Stomach smooth muscle (tissue), 2 donors: Measurements from ENCODE around the gene CCNJ.
"Not testable (repeated sequence)": the region's sequence is repeated elsewhere in the genome, so short reads cannot be mapped to it uniquely, and the experiment has no call there.

Source experiments
- H3K27ac ChIP-seq: one replicate; pipeline ENCODE4 v1.7.0; 2013; ENCODE audit warnings: mild to moderate bottlenecking, low read length, inconsistent platforms
- H3K27me3 ChIP-seq, 2 donors: one replicate each; pipeline ENCODE4 v1.7.0; 2013; ENCODE audit warnings: low read length in 2 of 2; ENCODE audit not compliant: insufficient read depth in 2 of 2, control insufficient read depth in 1 of 2
- H3K36me3 ChIP-seq, 2 donors: one replicate each; pipeline ENCODE4 v1.7.0; 2013; ENCODE audit warnings: low read length in 2 of 2; ENCODE audit not compliant: control insufficient read depth in 2 of 2, insufficient read depth in 2 of 2
- H3K4me1 ChIP-seq: one replicate; pipeline ENCODE4 v1.7.0; 2013; ENCODE audit warnings: low read length; ENCODE audit not compliant: control insufficient read depth, insufficient read depth
- H3K4me3 ChIP-seq, 2 donors: one replicate each; pipeline ENCODE4 v1.7.0; 2013; ENCODE audit warnings: low read length in 2 of 2
- H3K9ac ChIP-seq, 2 donors: one replicate each; pipeline ENCODE4 v1.7.0; 2013; ENCODE audit warnings: low read length in 2 of 2, mild to moderate bottlenecking in 1 of 2
- H3K9me3 ChIP-seq, 2 donors: one replicate each; pipeline ENCODE4 v1.7.0; 2013; ENCODE audit warnings: low read length in 2 of 2; ENCODE audit not compliant: control insufficient read depth in 2 of 2
- donor health status: healthy.
- donor health status: Pancreatic carcinoma.

CCNJ gene

GRCh38 chr10:96034625-96035024 is 8.8 kb upstream of the CCNJ start:
- Histone ChIP-seq H3K36me3 (no peaks in the 10 kb centered on the region), H3K4me1 (no peaks in the 10 kb centered on the region), H3K27me3 (no peaks in the 10 kb centered on the region), H3K9me3 (no peaks in the 10 kb centered on the region), H3K4me3 (no peak overlapping the region), H3K27ac (no peak overlapping the region), H3K9ac (no peak overlapping the region)

- H3K4me1 ChIP-seq: peaks cover 5% of the 10 kb centered on the region
- H3K27ac ChIP-seq: no peak overlapping the region
- no peaks in the 10 kb centered on the region for H3K36me3 ChIP-seq
- H3K9ac ChIP-seq: no peak overlapping the region
- H3K4me3 ChIP-seq: no peak overlapping the region
- H3K9me3 ChIP-seq: no peaks in the 10 kb centered on the region
- H3K27me3 ChIP-seq: no peaks in the 10 kb centered on the region
Measured at GRCh38 chr10:96038476-96039387, 4.7 kb upstream of the CCNJ start.

- H3K4me3 ChIP-seq: no peak overlapping the region
- no peaks in the 10 kb centered on the region for H3K9me3 ChIP-seq
- H3K27ac ChIP-seq: no peak overlapping the region
- no peaks in the 10 kb centered on the region for H3K36me3 ChIP-seq
- H3K4me1 ChIP-seq: peaks cover 9% of the 10 kb centered on the region
- H3K27me3 ChIP-seq: no peaks in the 10 kb centered on the region
- H3K9ac ChIP-seq: no peak overlapping the region
Measured at GRCh38 chr10:96041146-96041545, 2.2 kb upstream of the CCNJ start.

GRCh38 chr10:96043893-96044715 is 721 bp downstream of the CCNJ start:
- Histone ChIP-seq H3K4me1 (peaks cover 9% of the 10 kb centered on the region), H3K27ac (peak overlapping the region; percentile 66), H3K36me3 (no peaks in the 10 kb centered on the region), H3K9ac (peak overlapping the region; percentile 87 to 93), H3K4me3 (peak overlapping the region; percentile 81 to 82), H3K27me3 (no peaks in the 10 kb centered on the region), H3K9me3 (no peaks in the 10 kb centered on the region)

- H3K4me3 ChIP-seq: peak overlapping the region; percentile 81 to 82
Measured at GRCh38 chr10:96044736-96045135, 1.4 kb downstream of the CCNJ start.

GRCh38 chr10:96046546-96046945 is 3.2 kb downstream of the CCNJ start:
- Histone ChIP-seq H3K9me3 (no peaks in the 10 kb centered on the region), H3K27ac (no peak overlapping the region), H3K4me3 (no peak overlapping the region), H3K36me3 (no peaks in the 10 kb centered on the region), H3K27me3 (no peaks in the 10 kb centered on the region), H3K9ac (no peak overlapping the region), H3K4me1 (peaks cover 9% of the 10 kb centered on the region)

More at GRCh38 chr10:96044736-96045135, 1.4 kb downstream of the CCNJ start:
- Histone ChIP-seq H3K9ac (peak overlapping the region; percentile 87 to 93), H3K27me3 (no peaks in the 10 kb centered on the region), H3K36me3 (no peaks in the 10 kb centered on the region), H3K27ac (no peak overlapping the region), H3K9me3 (no peaks in the 10 kb centered on the region), H3K4me1 (peaks cover 9% of the 10 kb centered on the region)

GRCh38 chr10:96047004-96047649 is 3.7 kb downstream of the CCNJ start:
- no peak overlapping the region for H3K4me3 ChIP-seq
- no peak overlapping the region for H3K9ac ChIP-seq
- H3K4me1 ChIP-seq: peaks cover 9% of the 10 kb centered on the region
- H3K36me3 ChIP-seq: no peaks in the 10 kb centered on the region
- H3K9me3 ChIP-seq: no peaks in the 10 kb centered on the region
- no peaks in the 10 kb centered on the region for H3K27me3 ChIP-seq
- no peak overlapping the region for H3K27ac ChIP-seq

GRCh38 chr10:96047925-96048324 is 4.5 kb downstream of the CCNJ start:
- not testable (repeated sequence) for H3K9ac ChIP-seq, H3K27me3 ChIP-seq, H3K4me3 ChIP-seq, H3K9me3 ChIP-seq, H3K36me3 ChIP-seq, H3K4me1 ChIP-seq, H3K27ac ChIP-seq

GRCh38 chr10:96049340-96049739 is 6.0 kb downstream of the CCNJ start:
- H3K36me3 ChIP-seq: no peaks in the 10 kb centered on the region
- no peaks in the 10 kb centered on the region for H3K27me3 ChIP-seq
- no peaks in the 10 kb centered on the region for H3K9me3 ChIP-seq
- H3K4me1 ChIP-seq: peaks cover 2% of the 10 kb centered on the region
- no peak overlapping the region for H3K9ac ChIP-seq
- no peak overlapping the region for H3K4me3 ChIP-seq
- no peak overlapping the region for H3K27ac ChIP-seq

- no peak overlapping the region for H3K27ac ChIP-seq
- H3K36me3 ChIP-seq: peaks cover 17 to 23% of the 10 kb centered on the region in 2 donors
- no peaks in the 10 kb centered on the region for H3K4me1 ChIP-seq
- H3K4me3 ChIP-seq: no peak overlapping the region
- H3K27me3 ChIP-seq: no peaks in the 10 kb centered on the region
- H3K9me3 ChIP-seq: no peaks in the 10 kb centered on the region
- no peak overlapping the region for H3K9ac ChIP-seq
Measured at GRCh38 chr10:96053985-96054384, 10.6 kb downstream of the CCNJ start.
